HEK293 (cell line): ENCODE data around the gene PDK2.

ENCODE experiments used
- BCL11B ChIP-seq: fragments of 450-650 bp; formaldehyde crosslinking; IDR thresholded peaks from 2 replicates; pipeline ENCODE4 v1.5.1; 2016; ENCODE audit warnings: low read depth, missing biosample characterization, missing genetic modification characterization
- GLI2 ChIP-seq: fragments of 450-650 bp; formaldehyde crosslinking; IDR thresholded peaks from 2 replicates; pipeline ENCODE4; 2017; ENCODE audit warnings: missing biosample characterization, missing genetic modification characterization, low read depth, borderline replicate concordance
- HOXC10 ChIP-seq: sonication (generic); formaldehyde crosslinking; IDR thresholded peaks from 2 replicates; pipeline ENCODE4 v1.8.1; 2023; ENCODE audit warnings: mild to moderate bottlenecking, missing genetic modification reagents
- RBAK ChIP-seq: fragments of 450-650 bp; formaldehyde crosslinking; IDR thresholded peaks from 2 replicates; pipeline ENCODE4 v1.5.1; 2016; ENCODE audit warnings: missing biosample characterization, missing genetic modification characterization
- ZBTB7A ChIP-seq: fragments of 450-650 bp; formaldehyde crosslinking; IDR thresholded peaks from 2 replicates; pipeline ENCODE4 v1.5.1; 2016; ENCODE audit warnings: low read depth, missing biosample characterization, missing genetic modification characterization
- ZFHX2 ChIP-seq: fragments of 450-650 bp; formaldehyde crosslinking; conservative IDR thresholded peaks from 2 replicates; pipeline ENCODE4 v1.5.1; 2016; ENCODE audit warnings: missing biosample characterization, missing genetic modification characterization
- ZNF138 ChIP-seq: fragments of 450-650 bp; formaldehyde crosslinking; IDR thresholded peaks from 2 replicates; pipeline ENCODE4 v1.5.1; 2016; ENCODE audit warnings: missing biosample characterization, missing genetic modification characterization, borderline replicate concordance
- ZNF146 ChIP-seq: fragments of 450-650 bp; formaldehyde crosslinking; IDR thresholded peaks from 2 replicates; pipeline ENCODE4 v1.5.1; 2016; ENCODE audit warnings: missing biosample characterization, missing genetic modification characterization
- ZNF16 ChIP-seq: fragments of 450-650 bp; formaldehyde crosslinking; IDR thresholded peaks from 2 replicates; pipeline ENCODE4 v1.5.1; 2016; ENCODE audit warnings: low read depth, missing biosample characterization, missing genetic modification characterization
- ZNF169 ChIP-seq: fragments of 450-650 bp; formaldehyde crosslinking; IDR thresholded peaks from 2 replicates; pipeline ENCODE4 v1.5.1; 2016; ENCODE audit warnings: missing biosample characterization, missing genetic modification characterization
- ZNF2 ChIP-seq: fragments of 450-650 bp; formaldehyde crosslinking; IDR thresholded peaks from 2 replicates; pipeline ENCODE4 v1.5.1; 2016; ENCODE audit warnings: missing biosample characterization, missing genetic modification characterization
- ZNF239 ChIP-seq: fragments of 450-650 bp; formaldehyde crosslinking; IDR thresholded peaks from 2 replicates; pipeline ENCODE4 v1.5.1; 2016; ENCODE audit warnings: missing biosample characterization, missing genetic modification characterization
- ZNF354C ChIP-seq: fragments of 450-650 bp; formaldehyde crosslinking; IDR thresholded peaks from 2 replicates; pipeline ENCODE4 v1.5.1; 2016; ENCODE audit warnings: missing biosample characterization, missing genetic modification characterization, low read depth, borderline replicate concordance
- ZNF391 ChIP-seq: fragments of 450-650 bp; formaldehyde crosslinking; IDR thresholded peaks from 2 replicates; pipeline ENCODE4 v1.5.1; 2016; ENCODE audit warnings: low read depth, missing biosample characterization, missing genetic modification characterization, borderline replicate concordance
- ZNF394 ChIP-seq: fragments of 450-650 bp; formaldehyde crosslinking; IDR thresholded peaks from 2 replicates; pipeline ENCODE4 v1.5.1; 2016; ENCODE audit warnings: missing biosample characterization, missing genetic modification characterization, mild to moderate bottlenecking, moderate library complexity, borderline replicate concordance
- ZNF416 ChIP-seq: fragments of 450-650 bp; formaldehyde crosslinking; IDR thresholded peaks from 2 replicates; pipeline ENCODE4 v1.5.1; 2016; ENCODE audit warnings: missing biosample characterization, missing genetic modification characterization
- ZNF433 ChIP-seq: fragments of 450-650 bp; formaldehyde crosslinking; IDR thresholded peaks from 2 replicates; pipeline ENCODE4 v1.5.1; 2016; ENCODE audit warnings: missing biosample characterization, missing genetic modification characterization, low read depth
- ZNF658 ChIP-seq: fragments of 450-650 bp; formaldehyde crosslinking; IDR thresholded peaks from 2 replicates; pipeline ENCODE4; 2016; ENCODE audit warnings: missing biosample characterization, missing genetic modification characterization
- ZNF660 ChIP-seq: fragments of 450-650 bp; IDR thresholded peaks from 2 replicates; pipeline ENCODE4 v1.5.1; 2018; ENCODE audit warnings: missing biosample characterization, mild to moderate bottlenecking, missing genetic modification characterization
- ZNF776 ChIP-seq: fragments of 450-650 bp; formaldehyde crosslinking; IDR thresholded peaks from 2 replicates; pipeline ENCODE4 v1.5.0; 2017; ENCODE audit warnings: missing biosample characterization, missing genetic modification characterization, borderline replicate concordance
- ZSCAN16 ChIP-seq: fragments of 450-650 bp; formaldehyde crosslinking; IDR thresholded peaks from 2 replicates; pipeline ENCODE4 v1.5.1; 2016; ENCODE audit warnings: missing biosample characterization, missing genetic modification characterization
- TF ChIP-seq, protein P1 (sequence below): fragments of 450-650 bp; formaldehyde crosslinking; IDR thresholded peaks from 2 replicates; pipeline ENCODE4 v1.5.1; 2017; ENCODE audit warnings: missing biosample characterization, missing genetic modification characterization
- TF ChIP-seq, protein P2 (sequence below): fragments of 450-650 bp; formaldehyde crosslinking; IDR thresholded peaks from 2 replicates; pipeline ENCODE4 v1.5.1; 2016; ENCODE audit warnings: missing biosample characterization, missing genetic modification characterization, low read depth
- TF ChIP-seq, protein P3 (sequence below): fragments of 450-650 bp; formaldehyde crosslinking; IDR thresholded peaks from 2 replicates; pipeline ENCODE4 v1.5.1; 2016; ENCODE audit warnings: missing biosample characterization, missing genetic modification characterization
- TF ChIP-seq, protein P4 (sequence below): fragments of 450-650 bp; formaldehyde crosslinking; IDR thresholded peaks from 2 replicates; pipeline ENCODE4 v1.5.0; 2017; ENCODE audit warnings: missing biosample characterization, missing genetic modification characterization, borderline replicate concordance
- TF ChIP-seq, protein P5 (sequence below): fragments of 450-650 bp; formaldehyde crosslinking; IDR thresholded peaks from 2 replicates; pipeline ENCODE4 v1.5.1; 2016; ENCODE audit warnings: missing biosample characterization, missing genetic modification characterization

The PDK2 gene

DNA sequence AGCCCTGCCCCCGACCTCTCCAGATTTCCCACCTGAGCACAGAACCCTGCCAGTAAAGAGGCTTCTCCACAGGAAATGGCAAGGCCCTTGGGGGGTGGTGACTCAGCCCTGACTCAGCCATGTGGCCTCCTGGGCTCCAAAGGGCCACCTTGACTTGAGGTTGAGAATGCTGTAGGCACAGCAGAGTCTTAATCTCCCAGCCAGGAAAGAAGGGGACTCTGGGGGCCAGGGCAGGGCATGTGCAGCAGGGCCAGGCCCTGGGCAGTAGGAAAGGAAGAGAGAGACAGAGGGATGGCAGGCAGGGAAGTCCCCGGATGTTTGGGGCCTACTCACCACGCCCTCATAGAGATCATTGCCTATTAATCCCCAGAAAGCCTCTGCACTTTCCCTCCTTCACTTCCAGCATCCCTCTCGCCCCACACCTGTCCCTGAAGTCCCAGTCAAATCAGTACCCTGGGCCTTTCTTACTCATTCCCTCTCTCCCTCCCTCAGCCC lies 44.0 kb upstream of the PDK2 start (continued):
- TF ChIP-seq ZFHX2 (tag by site-specific recombination) (peak; percentile 45), BCL11B (no peak), RBAK (tag by site-specific recombination) (no peak), ZNF16 (tag by site-specific recombination) (no peak), ZNF138 (tag by site-specific recombination) (no peak), ZNF354C (tag by site-specific recombination) (no peak), ZSCAN16 (tag by site-specific recombination) (no peak), ZNF416 (tag by site-specific recombination) (no peak), ZNF658 (no peak), HOXC10 (CRISPR knock-in tag) (no peak), ZBTB7A (no peak), ZNF776 (tag by site-specific recombination) (no peak), ZNF433 (tag by site-specific recombination) (no peak), ZNF169 (tag by site-specific recombination) (no peak), ZNF391 (tag by site-specific recombination) (no peak), ZNF394 (tag by site-specific recombination) (peak; percentile 76), ZNF239 (tag by site-specific recombination) (no peak), ZNF660 (tag by site-specific recombination) (0 out of 2 replicates have a peak, but pooled peaks have one; percentile 51), ZNF2 (tag by site-specific recombination) (no peak), ZNF146 (tag by site-specific recombination) (no peak), GLI2 (tag by site-specific recombination) (no peak)
- TF ChIP-seq, protein P1, sequence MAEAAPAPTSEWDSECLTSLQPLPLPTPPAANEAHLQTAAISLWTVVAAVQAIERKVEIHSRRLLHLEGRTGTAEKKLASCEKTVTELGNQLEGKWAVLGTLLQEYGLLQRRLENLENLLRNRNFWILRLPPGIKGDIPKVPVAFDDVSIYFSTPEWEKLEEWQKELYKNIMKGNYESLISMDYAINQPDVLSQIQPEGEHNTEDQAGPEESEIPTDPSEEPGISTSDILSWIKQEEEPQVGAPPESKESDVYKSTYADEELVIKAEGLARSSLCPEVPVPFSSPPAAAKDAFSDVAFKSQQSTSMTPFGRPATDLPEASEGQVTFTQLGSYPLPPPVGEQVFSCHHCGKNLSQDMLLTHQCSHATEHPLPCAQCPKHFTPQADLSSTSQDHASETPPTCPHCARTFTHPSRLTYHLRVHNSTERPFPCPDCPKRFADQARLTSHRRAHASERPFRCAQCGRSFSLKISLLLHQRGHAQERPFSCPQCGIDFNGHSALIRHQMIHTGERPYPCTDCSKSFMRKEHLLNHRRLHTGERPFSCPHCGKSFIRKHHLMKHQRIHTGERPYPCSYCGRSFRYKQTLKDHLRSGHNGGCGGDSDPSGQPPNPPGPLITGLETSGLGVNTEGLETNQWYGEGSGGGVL (tag by site-specific recombination): peak; percentile 52
- TF ChIP-seq, protein P2, sequence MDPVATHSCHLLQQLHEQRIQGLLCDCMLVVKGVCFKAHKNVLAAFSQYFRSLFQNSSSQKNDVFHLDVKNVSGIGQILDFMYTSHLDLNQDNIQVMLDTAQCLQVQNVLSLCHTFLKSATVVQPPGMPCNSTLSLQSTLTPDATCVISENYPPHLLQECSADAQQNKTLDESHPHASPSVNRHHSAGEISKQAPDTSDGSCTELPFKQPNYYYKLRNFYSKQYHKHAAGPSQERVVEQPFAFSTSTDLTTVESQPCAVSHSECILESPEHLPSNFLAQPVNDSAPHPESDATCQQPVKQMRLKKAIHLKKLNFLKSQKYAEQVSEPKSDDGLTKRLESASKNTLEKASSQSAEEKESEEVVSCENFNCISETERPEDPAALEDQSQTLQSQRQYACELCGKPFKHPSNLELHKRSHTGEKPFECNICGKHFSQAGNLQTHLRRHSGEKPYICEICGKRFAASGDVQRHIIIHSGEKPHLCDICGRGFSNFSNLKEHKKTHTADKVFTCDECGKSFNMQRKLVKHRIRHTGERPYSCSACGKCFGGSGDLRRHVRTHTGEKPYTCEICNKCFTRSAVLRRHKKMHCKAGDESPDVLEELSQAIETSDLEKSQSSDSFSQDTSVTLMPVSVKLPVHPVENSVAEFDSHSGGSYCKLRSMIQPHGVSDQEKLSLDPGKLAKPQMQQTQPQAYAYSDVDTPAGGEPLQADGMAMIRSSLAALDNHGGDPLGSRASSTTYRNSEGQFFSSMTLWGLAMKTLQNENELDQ: no peak
- TF ChIP-seq, protein P3, sequence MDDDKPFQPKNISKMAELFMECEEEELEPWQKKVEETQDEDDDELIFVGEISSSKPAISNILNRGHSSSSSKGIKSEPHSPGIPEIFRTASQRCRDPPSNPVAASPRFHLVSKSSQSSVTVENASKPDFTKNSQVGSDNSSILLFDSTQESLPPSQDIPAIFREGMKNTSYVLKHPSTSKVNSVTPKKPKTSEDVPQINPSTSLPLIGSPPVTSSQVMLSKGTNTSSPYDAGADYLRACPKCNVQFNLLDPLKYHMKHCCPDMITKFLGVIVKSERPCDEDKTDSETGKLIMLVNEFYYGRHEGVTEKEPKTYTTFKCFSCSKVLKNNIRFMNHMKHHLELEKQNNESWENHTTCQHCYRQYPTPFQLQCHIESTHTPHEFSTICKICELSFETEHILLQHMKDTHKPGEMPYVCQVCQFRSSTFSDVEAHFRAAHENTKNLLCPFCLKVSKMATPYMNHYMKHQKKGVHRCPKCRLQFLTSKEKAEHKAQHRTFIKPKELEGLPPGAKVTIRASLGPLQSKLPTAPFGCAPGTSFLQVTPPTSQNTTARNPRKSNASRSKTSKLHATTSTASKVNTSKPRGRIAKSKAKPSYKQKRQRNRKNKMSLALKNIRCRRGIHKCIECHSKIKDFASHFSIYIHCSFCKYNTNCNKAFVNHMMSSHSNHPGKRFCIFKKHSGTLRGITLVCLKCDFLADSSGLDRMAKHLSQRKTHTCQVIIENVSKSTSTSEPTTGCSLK (tag by site-specific recombination): no peak
- TF ChIP-seq, protein P4, sequence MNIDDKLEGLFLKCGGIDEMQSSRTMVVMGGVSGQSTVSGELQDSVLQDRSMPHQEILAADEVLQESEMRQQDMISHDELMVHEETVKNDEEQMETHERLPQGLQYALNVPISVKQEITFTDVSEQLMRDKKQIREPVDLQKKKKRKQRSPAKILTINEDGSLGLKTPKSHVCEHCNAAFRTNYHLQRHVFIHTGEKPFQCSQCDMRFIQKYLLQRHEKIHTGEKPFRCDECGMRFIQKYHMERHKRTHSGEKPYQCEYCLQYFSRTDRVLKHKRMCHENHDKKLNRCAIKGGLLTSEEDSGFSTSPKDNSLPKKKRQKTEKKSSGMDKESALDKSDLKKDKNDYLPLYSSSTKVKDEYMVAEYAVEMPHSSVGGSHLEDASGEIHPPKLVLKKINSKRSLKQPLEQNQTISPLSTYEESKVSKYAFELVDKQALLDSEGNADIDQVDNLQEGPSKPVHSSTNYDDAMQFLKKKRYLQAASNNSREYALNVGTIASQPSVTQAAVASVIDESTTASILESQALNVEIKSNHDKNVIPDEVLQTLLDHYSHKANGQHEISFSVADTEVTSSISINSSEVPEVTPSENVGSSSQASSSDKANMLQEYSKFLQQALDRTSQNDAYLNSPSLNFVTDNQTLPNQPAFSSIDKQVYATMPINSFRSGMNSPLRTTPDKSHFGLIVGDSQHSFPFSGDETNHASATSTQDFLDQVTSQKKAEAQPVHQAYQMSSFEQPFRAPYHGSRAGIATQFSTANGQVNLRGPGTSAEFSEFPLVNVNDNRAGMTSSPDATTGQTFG (tag by site-specific recombination): no peak
- TF ChIP-seq, protein P5, sequence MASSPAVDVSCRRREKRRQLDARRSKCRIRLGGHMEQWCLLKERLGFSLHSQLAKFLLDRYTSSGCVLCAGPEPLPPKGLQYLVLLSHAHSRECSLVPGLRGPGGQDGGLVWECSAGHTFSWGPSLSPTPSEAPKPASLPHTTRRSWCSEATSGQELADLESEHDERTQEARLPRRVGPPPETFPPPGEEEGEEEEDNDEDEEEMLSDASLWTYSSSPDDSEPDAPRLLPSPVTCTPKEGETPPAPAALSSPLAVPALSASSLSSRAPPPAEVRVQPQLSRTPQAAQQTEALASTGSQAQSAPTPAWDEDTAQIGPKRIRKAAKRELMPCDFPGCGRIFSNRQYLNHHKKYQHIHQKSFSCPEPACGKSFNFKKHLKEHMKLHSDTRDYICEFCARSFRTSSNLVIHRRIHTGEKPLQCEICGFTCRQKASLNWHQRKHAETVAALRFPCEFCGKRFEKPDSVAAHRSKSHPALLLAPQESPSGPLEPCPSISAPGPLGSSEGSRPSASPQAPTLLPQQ (tag by site-specific recombination): peak; percentile 56
